HG03175 (cell line): ENCODE measurements around the gene ZNF555.
"Not testable (repeated sequence)": the region's sequence is repeated elsewhere in the genome, so short reads cannot be mapped to it uniquely, and the experiment has no call there.

Source experiments
- ATAC-seq: cut with Tn5 transposase; IDR thresholded peaks from one replicate; pipeline ENCODE4 v1.9.1; 2021; ENCODE audit warnings: mild to moderate bottlenecking, moderate library complexity; ENCODE audit not compliant: unreplicated experiment

The ZNF555 gene

DNA sequence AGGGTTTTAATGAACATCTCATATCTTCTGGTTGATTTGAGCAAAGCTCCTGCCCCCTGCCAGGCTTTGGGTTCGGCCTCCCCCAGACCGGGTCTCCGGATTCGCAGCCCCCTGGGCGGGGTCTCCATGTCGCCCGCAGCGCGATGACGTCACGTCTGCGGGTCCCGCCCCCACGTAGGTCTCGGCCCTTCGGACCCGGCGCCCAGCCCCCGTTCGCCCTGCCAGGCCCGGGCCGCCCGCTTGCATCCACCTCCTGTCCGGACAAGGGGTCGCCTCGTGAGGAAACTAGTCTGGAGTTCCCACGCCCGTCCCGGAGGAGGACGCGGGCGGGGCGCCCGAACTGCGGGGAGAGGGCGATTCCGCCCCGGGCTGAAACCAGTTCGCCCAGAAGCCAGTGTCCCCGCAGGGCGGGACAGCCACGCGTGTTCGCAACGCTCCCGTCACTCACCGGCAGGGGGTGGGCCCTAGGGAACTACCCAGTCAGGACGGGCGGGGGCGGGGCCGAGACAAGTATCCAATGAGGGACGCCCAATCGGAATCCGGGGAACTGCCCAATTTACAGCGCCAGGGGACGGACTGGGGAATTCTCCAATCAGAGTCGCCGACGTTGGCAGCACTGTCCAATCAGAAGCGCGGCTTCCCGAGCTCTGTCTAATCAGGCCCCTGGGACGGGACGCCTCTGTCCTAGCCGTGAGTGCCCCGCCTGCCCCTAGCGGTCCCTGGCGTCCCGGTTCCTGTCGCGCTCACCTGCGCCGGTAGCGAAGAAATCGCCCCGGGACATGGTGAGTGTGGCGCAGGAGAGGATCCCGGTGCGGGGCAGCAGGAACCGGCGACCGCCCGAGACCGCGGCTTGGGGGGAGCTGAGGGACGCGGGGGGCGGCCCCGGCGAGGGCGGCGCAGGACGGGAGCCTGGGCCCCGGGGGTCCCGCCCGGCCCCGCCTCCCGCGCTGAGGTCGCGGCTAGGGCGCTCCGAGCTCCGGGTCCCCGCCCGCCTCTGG, at the start of gene ZNF555:
TSS of gene ZNF555 (plus strand) at position 682 of the 998 bp plus-strand sequence. CDS start at position 780, 98 bp downstream.
- ATAC-seq = peak; percentile 95

- no peak for ATAC-seq
Measured at GRCh38 chr19:2791876-2792275, 49.4 kb upstream of the ZNF555 start.

DNA sequence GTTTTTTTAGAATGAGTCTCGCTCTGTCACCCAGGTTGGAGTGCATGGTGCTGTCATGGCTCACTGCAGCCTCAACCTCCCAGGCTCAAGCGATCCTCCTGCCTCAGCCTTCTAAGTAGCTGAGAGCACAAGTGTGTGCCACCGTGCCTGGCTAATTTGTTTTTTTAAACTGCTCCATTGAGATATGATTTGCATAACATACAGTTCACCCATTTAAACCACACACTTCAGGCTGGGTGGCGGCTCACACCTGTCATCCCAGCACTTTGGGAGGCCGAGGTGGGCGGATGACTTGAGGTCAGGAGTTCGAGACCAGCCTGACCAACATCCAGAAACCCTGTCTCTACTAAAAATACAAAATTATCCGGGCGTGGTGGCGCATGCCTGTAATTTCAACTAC, 48.6 kb upstream of the ZNF555 start:
- not testable (repeated sequence) for ATAC-seq

GRCh38 chr19:2793126-2793525, 48.1 kb upstream of the ZNF555 start:
- ATAC-seq = no peak

GRCh38 chr19:2793577-2793976, 47.7 kb upstream of the ZNF555 start:
- ATAC-seq = no peak

DNA sequence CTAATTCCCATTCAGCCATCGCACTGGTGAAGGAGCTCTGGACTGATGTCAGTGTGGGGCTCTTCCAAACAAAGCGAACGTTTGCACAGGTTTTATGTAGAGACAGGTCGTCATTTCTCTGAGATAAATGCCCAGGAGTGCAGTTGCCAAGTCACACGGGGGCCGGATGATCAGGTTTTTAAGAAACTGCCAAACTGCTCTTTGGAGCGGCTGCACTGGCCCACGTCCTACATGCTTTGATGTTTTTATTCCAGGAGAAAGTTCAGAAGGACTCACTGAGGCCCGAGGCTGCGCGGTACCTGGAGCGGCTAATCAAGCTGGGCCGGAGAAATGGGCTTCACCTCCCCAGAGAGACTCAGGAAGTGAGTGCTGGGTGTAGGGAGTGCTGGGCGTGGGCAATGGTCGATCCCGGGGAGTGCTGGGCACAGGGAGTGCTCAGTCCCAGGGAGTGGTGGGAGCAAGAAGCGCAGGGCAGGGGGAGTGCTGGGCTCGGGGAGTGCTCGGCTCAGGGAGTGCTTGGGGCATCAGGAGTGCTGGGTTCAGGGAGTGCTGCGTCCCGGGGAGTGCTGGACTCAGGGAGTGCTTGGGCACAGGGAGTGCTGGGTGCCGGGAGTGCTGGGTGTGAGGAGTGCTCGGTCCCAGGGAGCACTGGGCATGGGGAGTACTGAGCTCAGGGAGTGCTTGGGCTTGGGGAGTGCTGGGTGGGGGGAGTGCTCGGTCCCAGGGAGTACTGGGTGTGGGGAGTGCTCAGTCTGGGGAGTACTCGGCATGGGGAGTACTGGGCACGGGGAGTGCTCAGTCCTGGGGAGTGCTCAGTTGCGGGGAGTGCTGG, 45.2 kb upstream of the ZNF555 start:
- ATAC-seq = no peak

DNA sequence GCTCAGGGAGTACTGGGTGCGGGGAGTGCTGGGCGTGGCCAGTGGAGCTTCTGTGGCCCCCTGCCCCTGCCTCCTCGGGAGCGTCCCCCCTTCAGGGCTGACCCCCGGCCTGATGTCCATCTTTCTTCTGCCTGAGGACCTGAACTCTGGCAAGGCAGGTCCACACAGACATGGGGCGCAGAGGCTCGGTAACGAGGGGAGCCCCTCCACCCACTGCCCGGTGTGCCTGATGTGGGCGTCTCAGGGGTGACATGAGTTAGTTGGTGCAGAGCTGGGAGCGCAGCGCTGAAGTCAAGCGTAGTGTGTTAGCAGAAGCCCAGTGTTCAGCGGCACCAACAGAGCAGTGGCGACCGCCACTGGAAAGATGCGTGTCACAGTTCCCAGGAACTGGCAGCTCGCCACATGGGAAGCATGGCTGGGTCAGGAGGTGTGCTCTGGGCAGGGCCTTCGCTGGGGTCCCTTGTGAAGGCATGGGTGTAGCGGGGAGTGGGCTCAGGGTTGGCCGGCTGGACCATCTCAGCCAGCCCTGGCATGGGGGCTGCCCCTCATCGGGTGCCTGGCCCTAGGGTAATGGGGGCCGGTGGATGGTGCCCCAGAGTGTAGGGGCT, 44.5 kb upstream of the ZNF555 start:
- no peak for ATAC-seq

- no peak for ATAC-seq
Measured at GRCh38 chr19:2797280-2797679, 44.0 kb upstream of the ZNF555 start.

GRCh38 chr19:2798158-2798685, 43.1 kb upstream of the ZNF555 start:
- ATAC-seq = no peak

- ATAC-seq = no peak
Measured at GRCh38 chr19:2798733-2799132, 42.5 kb upstream of the ZNF555 start.

- ATAC-seq = no peak
Measured at GRCh38 chr19:2799273-2800020, 41.8 kb upstream of the ZNF555 start.

GRCh38 chr19:2800506-2800905, 40.8 kb upstream of the ZNF555 start:
- ATAC-seq = no peak

DNA sequence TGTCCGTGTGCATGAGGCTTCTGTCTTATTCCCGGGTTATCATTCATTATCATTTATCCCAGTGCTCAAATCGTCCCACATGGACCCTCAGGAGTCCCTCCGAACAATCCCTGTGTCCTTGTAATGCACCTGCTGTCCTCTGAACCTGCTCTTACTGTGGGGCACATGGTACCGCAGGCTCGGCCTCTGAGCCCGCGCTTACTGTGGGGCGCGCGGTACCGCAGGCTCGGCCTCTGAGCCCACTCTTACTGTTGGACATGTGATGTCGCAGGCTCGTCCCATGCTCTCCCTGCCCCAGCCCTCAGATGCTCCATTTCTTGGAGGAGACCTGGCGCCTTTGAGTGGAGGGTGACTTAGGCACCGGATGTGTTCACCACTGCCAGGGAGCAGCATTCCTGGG, 38.4 kb upstream of the ZNF555 start:
- ATAC-seq = no peak

GRCh38 chr19:2803486-2804155, 37.7 kb upstream of the ZNF555 start:
- ATAC-seq = no peak

- no peak for ATAC-seq
Measured at GRCh38 chr19:2804156-2805004, 36.9 kb upstream of the ZNF555 start.

DNA sequence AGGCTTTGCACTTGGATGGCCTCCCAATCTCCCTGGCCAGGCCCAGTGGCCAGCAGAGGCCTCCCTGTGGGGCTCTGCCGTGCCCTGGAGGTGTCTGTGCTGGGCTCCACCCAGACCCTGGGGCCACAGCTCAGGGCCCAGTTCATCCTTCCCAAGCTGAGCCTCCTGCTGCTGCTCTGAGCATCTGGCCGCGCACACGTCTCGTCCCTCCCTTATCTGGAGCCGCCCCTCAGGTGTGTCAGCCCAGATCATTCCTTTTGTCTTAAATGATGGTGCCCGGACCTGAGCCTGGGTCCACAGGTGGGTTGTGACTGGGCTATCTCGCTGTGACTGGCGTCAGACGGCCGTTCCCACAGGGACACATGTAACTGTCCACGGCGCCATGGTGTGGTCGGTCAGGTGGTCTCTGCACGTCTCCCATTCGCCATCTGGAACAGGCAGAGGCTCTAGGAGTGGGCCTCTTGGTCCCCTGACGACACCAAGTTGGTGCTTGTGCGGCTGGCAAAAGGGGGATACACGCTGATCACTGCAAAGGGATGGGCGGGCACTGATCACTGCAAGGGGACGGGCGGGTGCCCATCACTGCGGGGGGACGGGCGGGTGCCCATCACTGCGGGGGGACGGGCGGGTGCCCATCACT, 35.9 kb upstream of the ZNF555 start:
- ATAC-seq = no peak

- ATAC-seq = no peak
Measured at GRCh38 chr19:2805991-2806649, 35.2 kb upstream of the ZNF555 start.
